Renal cortex interstitium (tissue), 11 donors: ENCODE measurements around the gene RRP1B. TPM values are rescaled to one million over a fixed set of nuclear protein-coding genes. Genes with fewer than 3 reads are reported as not detected.

ENCODE experiments used
- DNase-seq, 11 donors: peaks; one replicate each; pipeline ENCODE4 v3.0.0-alpha.2; 2013; ENCODE audit warnings: low read depth in 9 of 11, low spot score in 4 of 11; ENCODE audit errors: extremely low read depth in 1 of 11
- polyA plus RNA-seq, 3 donors: library from polyadenylated mRNA; unstranded; fragments of 120-200 nt; gene quantifications; one replicate each; pipeline ENCODE4 v1.2.1, GENCODE V29; 2013; ENCODE audit not compliant: insufficient read length in 3 of 3

RRP1B gene
- polyA plus RNA-seq, 3 donors: 28.6 to 32.9 (median 32.3) TPM

GRCh38 chr21:43734131-43734927 lies 75.0 kb downstream of the RRP1B start:
- DNase-seq: no peak

DNA sequence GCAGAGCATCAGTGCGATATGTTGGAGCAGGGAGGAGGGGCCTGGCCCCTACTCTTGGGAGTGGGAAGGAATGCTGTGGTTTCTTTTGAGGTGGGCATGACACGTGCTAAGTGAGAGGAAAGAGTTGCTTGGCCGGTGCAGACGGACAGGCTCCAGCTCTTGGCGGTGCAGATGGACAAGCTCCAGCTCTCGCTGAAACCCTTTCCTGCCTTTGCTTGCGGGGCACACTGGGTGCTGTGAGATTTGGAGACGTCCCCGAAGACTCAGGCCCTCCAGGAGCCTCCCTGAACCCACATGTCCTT lies 75.5 kb downstream of the RRP1B start:
- no peak for DNase-seq

DNA sequence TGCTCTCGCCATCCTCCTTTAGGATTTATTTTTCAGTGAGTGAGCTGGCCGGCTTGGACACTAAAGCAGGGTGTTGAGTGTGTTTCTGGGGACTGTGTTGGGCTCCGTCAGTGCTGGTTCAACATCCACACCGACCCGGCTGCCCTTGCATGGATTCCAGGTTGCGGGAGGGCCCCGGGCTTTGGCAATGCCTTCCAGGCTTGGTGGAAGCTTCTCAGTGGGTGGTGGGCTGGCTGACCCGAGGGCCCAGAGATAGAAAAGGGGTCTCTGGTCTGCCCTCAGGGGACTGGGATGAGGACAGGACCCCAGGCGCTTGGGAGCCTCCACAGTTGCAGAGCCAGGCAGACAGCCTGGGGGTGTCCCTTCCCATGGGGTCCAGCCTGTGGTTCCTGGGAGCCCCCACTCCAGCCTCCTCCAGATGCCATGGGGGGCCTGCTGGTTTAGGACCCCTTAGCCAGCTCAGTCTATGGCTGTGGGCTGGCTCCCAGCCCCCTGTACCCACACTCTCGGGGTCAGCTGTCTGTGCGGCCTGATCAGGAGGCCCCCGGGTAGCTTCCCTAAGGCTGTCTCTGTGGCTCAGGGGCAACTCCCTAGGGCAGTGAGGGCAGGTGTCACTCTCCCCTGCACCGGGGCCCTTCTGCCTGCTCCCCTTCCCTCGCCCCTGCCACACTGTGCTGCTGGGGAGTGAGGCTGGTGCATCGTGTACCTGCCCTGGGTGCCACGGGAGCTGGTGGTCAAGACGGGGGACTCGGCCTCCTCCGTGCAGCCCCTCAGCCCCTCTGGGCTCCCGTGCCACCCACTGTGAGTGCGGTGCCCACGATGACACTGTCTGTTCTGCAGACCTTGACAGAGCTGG lies 76.1 kb downstream of the RRP1B start:
- no peak for DNase-seq

DNA sequence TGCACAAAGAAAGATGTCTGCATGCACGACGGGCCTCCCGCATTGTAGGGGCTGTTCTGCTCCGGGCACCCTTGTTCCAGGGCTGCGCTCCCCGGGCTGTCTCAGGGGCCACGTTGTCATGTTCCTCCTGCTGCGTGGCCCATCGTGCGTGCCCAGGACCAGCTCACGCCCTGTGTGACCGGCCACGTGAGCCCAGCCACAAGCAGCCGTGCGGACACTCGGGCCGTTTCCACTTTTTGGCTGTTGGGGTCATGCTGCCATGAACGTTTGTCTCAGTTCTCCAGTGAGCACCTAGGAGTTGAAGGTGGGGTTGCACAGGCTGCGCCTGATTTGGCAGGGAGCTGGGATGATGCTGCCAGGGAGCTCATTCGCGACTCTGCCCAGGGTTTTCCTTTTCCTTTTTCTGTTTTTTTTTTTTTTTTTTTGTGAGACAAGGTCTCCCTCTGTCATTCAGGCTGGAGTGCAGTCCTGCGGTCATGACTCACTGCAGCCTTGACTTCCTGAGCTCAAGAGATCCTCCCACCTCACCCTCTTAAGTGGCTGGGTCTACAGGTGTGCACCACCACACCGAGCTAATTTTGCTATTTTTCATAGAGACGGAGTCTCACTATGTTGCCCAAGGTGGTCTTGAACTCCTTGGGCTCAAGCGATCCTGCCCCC lies 77.0 kb downstream of the RRP1B start:
- DNase-seq: no peak

- no peak for DNase-seq
Measured at GRCh38 chr21:43737158-43737950, 78.0 kb downstream of the RRP1B start.

DNA sequence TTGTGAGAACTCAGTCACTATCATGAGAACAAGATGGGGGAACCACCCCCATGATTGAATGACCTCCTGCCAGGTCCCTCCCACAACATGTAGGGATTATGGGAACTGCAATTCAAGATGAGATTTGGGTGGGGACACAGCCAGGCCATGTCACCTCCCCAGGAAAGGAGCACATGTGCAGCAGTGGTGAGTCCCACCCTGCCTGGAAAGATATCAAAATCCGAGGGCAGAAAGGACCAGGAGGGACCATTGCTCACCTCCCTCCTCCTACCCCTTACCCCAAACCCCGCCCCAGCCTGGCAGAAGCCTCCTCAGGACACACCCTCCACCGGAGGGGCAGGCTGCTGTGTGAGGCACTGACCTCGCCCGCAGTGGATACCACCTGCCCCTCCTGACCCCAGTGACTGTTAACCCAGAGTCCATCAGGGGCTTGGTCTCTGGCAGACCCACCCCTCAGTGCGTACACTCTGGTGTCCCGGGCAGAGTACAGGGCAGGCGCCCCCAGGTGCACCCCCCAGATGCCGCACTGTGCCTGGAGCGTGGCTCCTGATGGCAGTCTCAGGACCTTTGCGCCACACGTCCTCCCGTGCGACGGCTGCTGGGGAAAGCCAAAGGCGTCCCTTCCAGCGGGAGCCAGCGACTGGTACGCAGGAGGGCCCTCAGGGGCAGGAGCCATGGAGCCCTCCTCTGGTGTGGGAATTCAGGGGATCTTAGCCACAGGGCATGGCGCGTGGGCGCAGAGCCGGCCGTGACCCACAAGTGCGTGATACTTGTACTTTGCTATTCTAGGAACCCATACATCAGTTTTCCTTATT lies 80.5 kb downstream of the RRP1B start:
- DNase-seq: no peak

GRCh38 chr21:43740497-43741156 lies 81.3 kb downstream of the RRP1B start:
- peak in 5 of 11 donors; percentile 62 to 88 (median 79) for DNase-seq

GRCh38 chr21:43741423-43742096 lies 82.2 kb downstream of the RRP1B start:
- DNase-seq: no peak

GRCh38 chr21:43743947-43744346 lies 84.6 kb downstream of the RRP1B start:
- DNase-seq: no peak

GRCh38 chr21:43744725-43745124 lies 85.4 kb downstream of the RRP1B start:
- no peak for DNase-seq

Other genes starting within 250 kb of the RRP1B start
- gene SIK1, start 232.4 kb upstream of the RRP1B start, polyA plus RNA-seq: 1 to 10 TPM; 2.7 to 5.7 (median 4.6) TPM
- 1 to 10 TPM; 1.6 to 2.3 (median 2.3) TPM for gene HSF2BP, start 72 bp upstream of the RRP1B start, polyA plus RNA-seq
- gene PDXK, start 59.6 kb downstream of the RRP1B start, polyA plus RNA-seq: 100 to 1,000 TPM in 1 of 3 donors, 10 to 100 TPM in 2; 67.8 to 104 (median 70.2) TPM
- gene CSTB, start 116.7 kb downstream of the RRP1B start, polyA plus RNA-seq: 10 to 100 TPM; 45.4 to 49.4 (median 47.3) TPM
- 10 to 100 TPM; 31.3 to 33.7 (median 31.7) TPM for gene RRP1, start 130.0 kb downstream of the RRP1B start, polyA plus RNA-seq
- gene AGPAT3, start 205.7 kb downstream of the RRP1B start, polyA plus RNA-seq: 10 to 100 TPM; 54.0 to 78.0 (median 60.4) TPM